ENCODE data around the gene NPSR1. TPM values are rescaled to one million over a fixed set of nuclear protein-coding genes. Genes with fewer than 3 reads are reported as not detected.

The NPSR1 gene
- total and polyA plus RNA-seq, 7 donors = 0.51 TPM; not detected in 6

DNA sequence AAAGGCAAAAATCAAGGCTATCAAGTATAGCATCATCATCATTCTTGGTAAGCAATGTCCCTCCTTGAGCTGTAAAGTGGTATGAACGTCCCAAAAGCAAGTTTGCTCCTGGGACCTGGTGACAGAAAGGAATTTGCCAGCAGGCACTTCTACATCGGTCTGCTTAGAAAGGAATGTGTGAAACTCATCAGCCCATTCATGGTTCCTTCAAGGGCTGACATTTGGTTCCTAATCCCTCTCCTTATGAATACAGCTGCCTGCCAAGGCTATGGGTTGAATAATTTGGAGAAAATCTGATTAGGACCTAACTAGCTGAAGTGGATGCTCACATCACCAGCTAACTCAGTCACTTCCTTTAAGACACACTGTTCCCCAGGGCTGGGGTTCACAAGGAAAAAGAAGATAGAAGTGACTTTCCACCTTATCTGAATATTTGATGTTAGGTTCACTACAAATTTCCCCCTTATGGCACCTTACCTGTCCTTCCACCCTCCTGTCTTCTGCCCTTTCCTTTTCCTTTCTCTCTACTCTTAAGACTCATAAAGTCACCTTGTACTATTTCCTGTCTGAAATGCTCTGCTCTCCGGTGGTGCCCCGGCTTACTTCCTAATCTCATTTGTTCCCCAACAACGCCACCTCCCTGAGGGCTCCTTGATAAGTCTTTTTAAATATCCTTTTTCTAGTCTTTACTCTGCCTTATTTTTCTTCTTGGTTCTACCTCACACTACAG is 187.1 kb downstream of the NPSR1 start:
- TF ChIP-seq, protein P1, sequence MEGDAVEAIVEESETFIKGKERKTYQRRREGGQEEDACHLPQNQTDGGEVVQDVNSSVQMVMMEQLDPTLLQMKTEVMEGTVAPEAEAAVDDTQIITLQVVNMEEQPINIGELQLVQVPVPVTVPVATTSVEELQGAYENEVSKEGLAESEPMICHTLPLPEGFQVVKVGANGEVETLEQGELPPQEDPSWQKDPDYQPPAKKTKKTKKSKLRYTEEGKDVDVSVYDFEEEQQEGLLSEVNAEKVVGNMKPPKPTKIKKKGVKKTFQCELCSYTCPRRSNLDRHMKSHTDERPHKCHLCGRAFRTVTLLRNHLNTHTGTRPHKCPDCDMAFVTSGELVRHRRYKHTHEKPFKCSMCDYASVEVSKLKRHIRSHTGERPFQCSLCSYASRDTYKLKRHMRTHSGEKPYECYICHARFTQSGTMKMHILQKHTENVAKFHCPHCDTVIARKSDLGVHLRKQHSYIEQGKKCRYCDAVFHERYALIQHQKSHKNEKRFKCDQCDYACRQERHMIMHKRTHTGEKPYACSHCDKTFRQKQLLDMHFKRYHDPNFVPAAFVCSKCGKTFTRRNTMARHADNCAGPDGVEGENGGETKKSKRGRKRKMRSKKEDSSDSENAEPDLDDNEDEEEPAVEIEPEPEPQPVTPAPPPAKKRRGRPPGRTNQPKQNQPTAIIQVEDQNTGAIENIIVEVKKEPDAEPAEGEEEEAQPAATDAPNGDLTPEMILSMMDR (IDR thresholded peaks at IDR 0.05) = no peak
- TF ChIP-seq EP300 (IDR thresholded peaks at IDR 0.05) (no peak), POLR2AphosphoS5 (IDR thresholded peaks at IDR 0.05) (no peak), POLR2A (IDR thresholded peaks at IDR 0.05) (no peak)
- H3K9me3 ChIP-seq = peaks cover 0 to 3% (median 0%) of the 10 kb centered on the region in 4 donors
- no peaks in the 10 kb centered on the region for H3K4me1 ChIP-seq
- no peak overlapping the region for H3K4me3 ChIP-seq
- H3K27ac ChIP-seq = no peak overlapping the region
- intact Hi-C loops (cut with DNase I) = no loop called here
- H3K27me3 ChIP-seq = no peaks in the 10 kb centered on the region
- no peak for DNase-seq
- H3K36me3 ChIP-seq = no peaks in the 10 kb centered on the region
- WGBS, 2 donors = 41 to 61% methylated on average over 5 of the region's 5 CpGs

DNA sequence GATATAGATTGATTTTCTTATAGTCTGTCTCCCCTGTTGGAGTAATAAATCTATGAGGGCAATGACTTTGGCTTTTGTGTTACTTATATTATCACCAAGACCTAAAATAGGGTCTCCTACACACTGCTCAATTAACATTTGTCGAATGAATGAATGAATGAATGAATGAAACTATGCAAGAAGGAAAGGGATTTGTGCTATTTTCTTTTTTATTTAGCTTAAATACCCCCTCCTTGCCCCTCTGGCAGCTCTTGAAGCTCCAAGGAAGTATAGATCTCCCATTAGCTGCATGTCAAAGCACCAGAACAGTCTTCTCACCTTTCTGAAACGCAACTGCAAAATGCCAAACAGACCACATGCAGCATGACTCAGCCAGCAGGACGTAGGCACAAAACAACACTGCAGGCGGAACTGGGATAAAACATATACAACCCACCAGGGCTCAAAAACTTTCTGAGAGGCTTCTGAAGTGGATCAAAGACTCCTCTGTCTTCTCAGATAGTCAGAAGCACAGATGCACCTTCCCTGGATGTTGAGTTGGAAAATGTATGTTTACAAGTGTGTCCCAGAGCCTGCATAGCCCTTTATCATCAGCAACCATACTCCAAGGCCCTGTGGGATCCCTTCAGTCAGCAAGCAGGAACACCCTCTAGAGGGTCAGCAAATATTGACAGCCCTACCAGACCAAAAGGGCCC is 187.8 kb downstream of the NPSR1 start:
- 69 to 74% methylated on average over 4 of the region's 4 CpGs for WGBS, 2 donors
- Histone ChIP-seq H3K27ac (no peak overlapping the region), H3K4me3 (no peak overlapping the region), H3K36me3 (no peaks in the 10 kb centered on the region), H3K4me1 (no peaks in the 10 kb centered on the region), H3K27me3 (no peaks in the 10 kb centered on the region), H3K9me3 (peaks cover 0 to 3% (median 0%) of the 10 kb centered on the region in 4 donors)
- no peak for DNase-seq
- TF ChIP-seq, protein P1 (IDR thresholded peaks at IDR 0.05) = no peak
- TF ChIP-seq POLR2A (IDR thresholded peaks at IDR 0.05) (no peak), EP300 (IDR thresholded peaks at IDR 0.05) (no peak), POLR2AphosphoS5 (IDR thresholded peaks at IDR 0.05) (no peak)
- intact Hi-C loops (cut with DNase I) = no loop called here

DNA sequence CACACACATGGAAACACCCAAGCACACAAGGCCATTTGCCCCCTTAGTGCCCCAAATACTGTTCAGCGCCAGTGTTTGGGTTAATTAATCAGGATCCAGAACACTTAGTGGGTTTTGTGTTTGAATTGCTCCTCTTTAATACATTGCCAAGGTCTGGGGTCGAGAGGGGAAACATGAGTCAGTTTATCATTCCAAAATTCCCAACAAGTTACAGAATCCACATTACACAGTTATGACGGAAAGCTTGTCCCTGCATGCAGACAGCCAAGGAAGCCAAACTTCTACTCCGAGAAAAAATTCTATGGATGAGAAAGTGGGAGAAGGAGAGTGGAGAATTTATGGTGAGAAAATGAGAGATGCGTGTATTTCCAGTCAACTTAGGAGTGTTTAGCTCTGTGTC is 189.0 kb downstream of the NPSR1 start:
- Histone ChIP-seq H3K36me3 (no peaks in the 10 kb centered on the region), H3K4me1 (no peaks in the 10 kb centered on the region), H3K4me3 (no peak overlapping the region), H3K27ac (no peak overlapping the region), H3K9me3 (peaks cover 0 to 3% (median 0%) of the 10 kb centered on the region in 4 donors), H3K27me3 (no peaks in the 10 kb centered on the region)
- no peak for DNase-seq
- TF ChIP-seq EP300 (IDR thresholded peaks at IDR 0.05) = no peak
- TF ChIP-seq, protein P1 (IDR thresholded peaks at IDR 0.05) = no peak
- no peak for TF ChIP-seq POLR2A (IDR thresholded peaks at IDR 0.05)
- no peak for TF ChIP-seq POLR2AphosphoS5 (IDR thresholded peaks at IDR 0.05)
- WGBS, 2 donors = 70 to 82% methylated on average over 5 of the region's 5 CpGs
- intact Hi-C loops (cut with DNase I) = no loop called here

DNA sequence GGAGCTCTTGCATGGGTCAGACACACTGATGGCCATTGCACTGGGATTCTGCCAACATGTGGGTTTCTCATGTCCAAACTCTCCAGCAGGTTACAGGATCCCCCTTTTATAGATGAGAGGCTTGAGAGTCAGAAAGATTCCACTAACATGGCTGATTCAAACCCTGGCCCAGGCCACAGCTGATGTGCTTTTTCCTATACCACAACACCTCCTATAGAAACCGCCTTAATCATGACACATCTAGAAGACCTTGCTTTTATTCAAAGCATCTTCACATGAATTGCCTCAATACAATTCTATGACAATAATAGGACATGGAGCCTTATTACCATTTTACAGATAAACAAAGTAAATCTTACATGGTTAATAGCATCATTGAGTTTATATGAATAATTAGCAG is 190.7 kb downstream of the NPSR1 start:
- no peak overlapping the region for H3K4me3 ChIP-seq
- H3K27ac ChIP-seq = no peak overlapping the region

DNA sequence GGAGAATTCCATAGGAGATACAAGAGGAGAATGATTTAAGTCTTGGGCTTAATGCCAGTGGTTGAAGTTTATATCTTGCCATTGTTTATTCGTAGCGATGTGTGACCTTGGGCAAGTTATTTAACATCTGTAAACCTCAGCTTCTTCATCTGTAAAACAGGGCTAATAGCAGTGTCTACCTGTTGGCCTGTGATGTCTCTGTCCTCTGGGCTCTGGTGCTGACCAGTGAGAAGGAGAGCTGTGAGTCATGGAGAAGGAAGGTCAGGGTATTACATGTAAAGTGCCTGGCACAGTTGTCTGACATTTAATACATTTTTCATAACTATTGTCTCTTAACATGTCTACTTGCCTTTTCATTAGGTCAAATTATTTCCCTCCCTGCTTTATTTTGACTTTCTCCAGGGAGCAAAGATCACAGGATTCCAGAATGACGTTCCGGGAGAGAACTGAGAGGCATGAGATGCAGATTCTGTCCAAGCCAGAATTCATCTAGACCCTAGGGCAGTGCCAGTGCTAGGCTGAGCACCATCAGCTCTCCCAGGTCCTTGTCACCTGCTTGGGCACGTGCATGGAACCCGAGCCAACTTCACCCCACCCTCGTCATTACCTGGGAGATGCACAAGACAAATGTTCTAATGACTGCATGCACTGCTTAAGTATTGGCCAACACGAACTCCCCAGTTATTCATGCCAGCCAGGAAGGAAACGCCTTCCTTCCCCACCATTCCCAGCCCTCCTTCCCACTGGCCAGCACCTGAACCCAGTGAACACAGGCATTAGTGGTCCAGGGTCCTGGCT is 191.3 kb downstream of the NPSR1 start:
- H3K36me3 ChIP-seq = no peaks in the 10 kb centered on the region
- H3K9me3 ChIP-seq = no peaks in the 10 kb centered on the region
- H3K27ac ChIP-seq = no peak overlapping the region
- no peak for TF ChIP-seq EP300 (IDR thresholded peaks at IDR 0.05)
- TF ChIP-seq, protein P1 (IDR thresholded peaks at IDR 0.05) = no peak
- TF ChIP-seq POLR2A (IDR thresholded peaks at IDR 0.05) = no peak
- TF ChIP-seq POLR2AphosphoS5 (IDR thresholded peaks at IDR 0.05) = no peak
- 53 to 81% methylated on average over 9 of the region's 9 CpGs for WGBS, 2 donors
- H3K4me3 ChIP-seq = no peak overlapping the region
- no peaks in the 10 kb centered on the region for H3K27me3 ChIP-seq
- intact Hi-C loops (cut with DNase I) = no loop called here
- no peak for DNase-seq
- no peaks in the 10 kb centered on the region for H3K4me1 ChIP-seq

More for the DNA sequence above, 190.7 kb downstream of the NPSR1 start:
- no peaks in the 10 kb centered on the region for H3K27me3 ChIP-seq
- 88 to 95% methylated on average over 1 of the region's 1 CpG for WGBS, 2 donors
- DNase-seq = no peak
- no peaks in the 10 kb centered on the region for H3K9me3 ChIP-seq
- no peaks in the 10 kb centered on the region for H3K36me3 ChIP-seq
- intact Hi-C loops (cut with DNase I) = no loop called here
- no peaks in the 10 kb centered on the region for H3K4me1 ChIP-seq
- no peak for TF ChIP-seq POLR2AphosphoS5 (IDR thresholded peaks at IDR 0.05)

Measured in sigmoid colon (tissue), 7 donors.